HepG2 (cell line): Measurements from ENCODE around the gene ANKRD29. TPM values are rescaled to one million over a fixed set of nuclear protein-coding genes. Genes with fewer than 3 reads are reported as not detected.

Source experiments
- ATF4 ChIP-seq, 2 experiments: fragments of 450-650 bp in 1 of 2; sonication (generic) in 1 of 2; formaldehyde crosslinking; IDR thresholded peaks; 2 replicates each; pipeline versions ENCODE4 v1.5.0 to v1.8.0; 2020 to 2022; ENCODE audit warnings: mild to moderate bottlenecking in 1 of 2, missing genetic modification reagents in 1 of 2
- BCLAF1 ChIP-seq: fragments of 450-650 bp; IDR thresholded peaks from 2 replicates; pipeline ENCODE4 v1.6.1; 2017; ENCODE audit warnings: mild to moderate bottlenecking
- CHCHD3 ChIP-seq: sonication (generic); formaldehyde crosslinking; IDR thresholded peaks from 2 replicates; pipeline ENCODE4 v1.8.0; 2022; ENCODE audit warnings: mild to moderate bottlenecking, missing genetic modification reagents, moderate library complexity
- CHD2 ChIP-seq: IDR thresholded peaks from 2 replicates; pipeline ENCODE4 v1.6.1; 2011; ENCODE audit warnings: low read depth, low read length, improper control_type of control experiment
- FOXM1 ChIP-seq: sonication (generic); formaldehyde crosslinking; IDR thresholded peaks from 2 replicates; pipeline ENCODE4 v1.5.0; 2020; ENCODE audit warnings: missing genetic modification reagents
- GTF2F1 ChIP-seq: fragments of 150-350 bp; IDR thresholded peaks from 2 replicates; pipeline ENCODE4 v1.6.1; 2014; ENCODE audit warnings: low read length
- HOXD1 ChIP-seq: sonication (generic); formaldehyde crosslinking; IDR thresholded peaks from 2 replicates; pipeline ENCODE4 v1.5.0; 2020; ENCODE audit warnings: missing genetic modification reagents
- KDM1A ChIP-seq: IDR thresholded peaks from 2 replicates; pipeline ENCODE4 v1.6.1; 2016; ENCODE audit warnings: missing compliant biosample characterization
- MYPOP ChIP-seq: sonication (generic); formaldehyde crosslinking; IDR thresholded peaks from 2 replicates; pipeline ENCODE4 v1.8.1; 2023; ENCODE audit warnings: mild to moderate bottlenecking, moderate library complexity, missing genetic modification reagents
- MZF1 ChIP-seq: sonication (generic); formaldehyde crosslinking; IDR thresholded peaks from 2 replicates; pipeline ENCODE4 v1.8.1; 2023; ENCODE audit warnings: mild to moderate bottlenecking, missing genetic modification reagents, borderline replicate concordance
- POLR2A ChIP-seq, 2 experiments: IDR thresholded peaks; 2 replicates each; pipeline ENCODE4 v1.6.1; 2011; ENCODE audit warnings: low read depth in 2 of 2, low read length in 2 of 2, mild to moderate bottlenecking in 1 of 2, moderate library complexity in 1 of 2; ENCODE audit not compliant: insufficient read depth in 1 of 2
- SAFB2 ChIP-seq: sonication (generic); formaldehyde crosslinking; IDR thresholded peaks from 2 replicates; pipeline ENCODE4 v1.5.1; 2020; ENCODE audit warnings: missing genetic modification reagents, low read depth, mild to moderate bottlenecking, borderline replicate concordance
- ZBED4 ChIP-seq: sonication (generic); formaldehyde crosslinking; IDR thresholded peaks from 2 replicates; pipeline ENCODE4 v1.4.0; 2020; ENCODE audit warnings: missing genetic modification reagents, borderline replicate concordance
- ZNF343 ChIP-seq: sonication (generic); formaldehyde crosslinking; IDR thresholded peaks from 2 replicates; pipeline ENCODE4 v1.4.0; 2020; ENCODE audit warnings: mild to moderate bottlenecking, missing genetic modification reagents
- ZNF737 ChIP-seq: sonication (generic); formaldehyde crosslinking; IDR thresholded peaks from 2 replicates; pipeline ENCODE4 v1.5.0; 2020; ENCODE audit warnings: missing genetic modification reagents, mild to moderate bottlenecking, borderline replicate concordance
- polyA plus RNA-seq, 8 experiments: library from polyadenylated mRNA; depleted of rRNA in 3 of 8; stranded (reverse) in 7 of 8; unstranded in 1 of 8; fragments of >200 nt; fragmentation: Illumina TruSeq in 4 of 8; extraction: Trizol in 4 of 8; gene quantifications; 2 replicates each; pipeline versions ENCODE4 v1.2.1 to v1.2.3, GENCODE V29; 2011 to 2016; ENCODE audit warnings: low read depth in 4 of 8, missing spikeins in 1 of 8, mixed read lengths in 1 of 8; ENCODE audit not compliant: insufficient read depth in 1 of 8
- total RNA-seq, 5 experiments: library from RNA; depleted of rRNA; stranded (reverse); fragments of >200 nt; fragmentation: Illumina TruSeq; extraction: Trizol; gene quantifications; 2 replicates each; pipeline ENCODE4 v1.2.3, GENCODE V29; 2016; ENCODE audit warnings: low read depth in 1 of 5
- TF ChIP-seq, protein P1 (sequence below): sonication (generic); formaldehyde crosslinking; IDR thresholded peaks from 2 replicates; pipeline ENCODE4 v1.4.0; 2020; ENCODE audit warnings: mild to moderate bottlenecking, missing genetic modification reagents
- TF ChIP-seq, protein P2 (sequence below): sonication (generic); IDR thresholded peaks from 2 replicates; pipeline ENCODE4 v1.6.1; 2016; ENCODE audit warnings: low read depth, borderline replicate concordance

Gene ANKRD29
- total and polyA plus RNA-seq, 2 of the 13 experiments (the other 11 are each of a cell fraction or from before 2014, with no cell fraction given) = not detected

DNA sequence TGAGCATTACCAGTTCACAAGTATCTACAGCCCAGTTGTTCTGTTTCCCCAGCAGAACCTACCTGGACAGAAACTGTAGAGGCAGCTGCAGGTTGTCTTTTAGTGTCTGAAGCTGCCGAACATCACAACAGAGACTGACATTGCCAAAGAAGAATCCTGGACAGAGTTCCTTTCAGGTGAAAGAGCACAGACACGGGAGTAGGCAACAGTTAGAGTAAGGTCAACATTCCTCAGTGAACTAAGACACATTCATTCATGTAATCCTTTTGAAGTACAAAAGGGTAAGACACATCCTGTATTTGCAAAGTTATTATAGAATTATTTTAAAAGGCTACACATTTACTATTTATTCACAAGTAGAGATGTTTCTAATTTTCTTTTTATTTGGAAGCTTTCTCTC, 90.7 kb downstream of the ANKRD29 start (continued):
- TF ChIP-seq, protein P1, sequence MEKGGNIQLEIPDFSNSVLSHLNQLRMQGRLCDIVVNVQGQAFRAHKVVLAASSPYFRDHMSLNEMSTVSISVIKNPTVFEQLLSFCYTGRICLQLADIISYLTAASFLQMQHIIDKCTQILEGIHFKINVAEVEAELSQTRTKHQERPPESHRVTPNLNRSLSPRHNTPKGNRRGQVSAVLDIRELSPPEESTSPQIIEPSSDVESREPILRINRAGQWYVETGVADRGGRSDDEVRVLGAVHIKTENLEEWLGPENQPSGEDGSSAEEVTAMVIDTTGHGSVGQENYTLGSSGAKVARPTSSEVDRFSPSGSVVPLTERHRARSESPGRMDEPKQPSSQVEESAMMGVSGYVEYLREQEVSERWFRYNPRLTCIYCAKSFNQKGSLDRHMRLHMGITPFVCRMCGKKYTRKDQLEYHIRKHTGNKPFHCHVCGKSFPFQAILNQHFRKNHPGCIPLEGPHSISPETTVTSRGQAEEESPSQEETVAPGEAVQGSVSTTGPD (CRISPR knock-in tag) = no peak
- TF ChIP-seq ZNF737 (CRISPR knock-in tag) (no peak), POLR2A (IDR thresholded peaks at IDR 0.05; ENCODE audit: insufficient read depth in 1 of 2, low read depth in 2 of 2, low read length in 2 of 2) (no peak), ZBED4 (CRISPR knock-in tag) (no peak), ATF4 (CRISPR knock-in tag; IDR thresholded peaks at IDR 0.05) (no peak), ZNF343 (CRISPR knock-in tag) (no peak), MZF1 (no peak), SAFB2 (CRISPR knock-in tag) (no peak), GTF2F1 (no peak), HOXD1 (CRISPR knock-in tag) (no peak), CHCHD3 (CRISPR knock-in tag) (no peak), MYPOP (0 out of 2 replicates have a peak, but pooled peaks have one; percentile 38), BCLAF1 (no peak), FOXM1 (no peak), CHD2 (no peak), KDM1A (CRISPR knock-in tag) (no peak)
- TF ChIP-seq, protein P2, sequence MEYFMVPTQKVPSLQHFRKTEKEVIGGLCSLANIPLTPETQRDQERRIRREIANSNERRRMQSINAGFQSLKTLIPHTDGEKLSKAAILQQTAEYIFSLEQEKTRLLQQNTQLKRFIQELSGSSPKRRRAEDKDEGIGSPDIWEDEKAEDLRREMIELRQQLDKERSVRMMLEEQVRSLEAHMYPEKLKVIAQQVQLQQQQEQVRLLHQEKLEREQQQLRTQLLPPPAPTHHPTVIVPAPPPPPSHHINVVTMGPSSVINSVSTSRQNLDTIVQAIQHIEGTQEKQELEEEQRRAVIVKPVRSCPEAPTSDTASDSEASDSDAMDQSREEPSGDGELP = no peak
